Sigmoid colon (tissue), 4 donors: Measurements from ENCODE around the gene PNPLA1.

Experiments used
- EP300 ChIP-seq, 4 donors: sonication (generic); formaldehyde crosslinking; IDR thresholded peaks; one replicate each; pipeline ENCODE4 v1.6.1; 2017; ENCODE audit warnings: antibody characterized with exemption in 4 of 4
- POLR2A ChIP-seq, 2 donors: fragments of 450-650 bp; IDR thresholded peaks; one replicate each; pipeline ENCODE4 v1.6.1; 2016; ENCODE audit warnings: antibody characterized with exemption in 2 of 2, mild to moderate bottlenecking in 2 of 2, moderate library complexity in 2 of 2
- POLR2AphosphoS5 ChIP-seq, 4 donors: sonication (generic); formaldehyde crosslinking; IDR thresholded peaks; one replicate each; pipeline ENCODE4 v1.6.1; 2017; ENCODE audit warnings: antibody characterized with exemption in 4 of 4
- TF ChIP-seq, protein P1 (sequence below), 4 experiments: fragments of 450-650 bp in 3 of 4; fragments of 200-600 bp in 1 of 4; IDR thresholded peaks; one replicate each; pipeline ENCODE4 v1.5.1; 2016 to 2019; ENCODE audit warnings: antibody characterized with exemption in 4 of 4, mild to moderate bottlenecking in 3 of 4, moderate library complexity in 2 of 4

DNA sequence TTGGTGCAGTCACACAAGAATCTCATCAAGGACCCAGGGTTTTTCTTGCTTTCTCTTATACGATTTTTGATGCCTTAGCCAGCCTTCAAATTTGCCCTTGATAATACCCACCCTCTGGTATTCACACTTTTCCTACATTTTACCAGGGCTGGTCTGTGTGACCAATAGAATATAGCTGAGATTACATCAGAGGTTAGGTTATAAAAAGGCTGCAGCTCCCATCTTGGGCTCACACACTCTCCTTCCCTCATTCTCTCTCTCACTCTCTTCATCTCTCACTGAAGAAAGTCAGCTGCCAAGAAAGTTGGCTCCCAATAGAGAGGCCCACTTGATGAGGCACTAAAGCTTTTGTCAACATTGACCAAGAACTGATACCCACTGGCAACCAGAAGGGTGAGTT is 4.1 kb upstream of the PNPLA1 start:
- TF ChIP-seq, protein P1, sequence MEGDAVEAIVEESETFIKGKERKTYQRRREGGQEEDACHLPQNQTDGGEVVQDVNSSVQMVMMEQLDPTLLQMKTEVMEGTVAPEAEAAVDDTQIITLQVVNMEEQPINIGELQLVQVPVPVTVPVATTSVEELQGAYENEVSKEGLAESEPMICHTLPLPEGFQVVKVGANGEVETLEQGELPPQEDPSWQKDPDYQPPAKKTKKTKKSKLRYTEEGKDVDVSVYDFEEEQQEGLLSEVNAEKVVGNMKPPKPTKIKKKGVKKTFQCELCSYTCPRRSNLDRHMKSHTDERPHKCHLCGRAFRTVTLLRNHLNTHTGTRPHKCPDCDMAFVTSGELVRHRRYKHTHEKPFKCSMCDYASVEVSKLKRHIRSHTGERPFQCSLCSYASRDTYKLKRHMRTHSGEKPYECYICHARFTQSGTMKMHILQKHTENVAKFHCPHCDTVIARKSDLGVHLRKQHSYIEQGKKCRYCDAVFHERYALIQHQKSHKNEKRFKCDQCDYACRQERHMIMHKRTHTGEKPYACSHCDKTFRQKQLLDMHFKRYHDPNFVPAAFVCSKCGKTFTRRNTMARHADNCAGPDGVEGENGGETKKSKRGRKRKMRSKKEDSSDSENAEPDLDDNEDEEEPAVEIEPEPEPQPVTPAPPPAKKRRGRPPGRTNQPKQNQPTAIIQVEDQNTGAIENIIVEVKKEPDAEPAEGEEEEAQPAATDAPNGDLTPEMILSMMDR (IDR thresholded peaks at IDR 0.05), result no peak
- TF ChIP-seq POLR2AphosphoS5 (IDR thresholded peaks at IDR 0.05) (no peak), POLR2A (IDR thresholded peaks at IDR 0.05) (no peak), EP300 (IDR thresholded peaks at IDR 0.05) (no peak)
